GM18951 (cell line): ENCODE results near the gene POLA1.
"Not testable (repeated sequence)": the region's sequence is repeated elsewhere in the genome, so short reads cannot be mapped to it uniquely, and the experiment has no call there.

Source experiments
- POLR2A ChIP-seq: IDR thresholded peaks from 4 replicates; pipeline ENCODE4 v1.6.1; 2011; ENCODE audit warnings: mild to moderate bottlenecking; ENCODE audit not compliant: insufficient read length, insufficient read depth; ENCODE audit errors: extremely low read depth
- in situ Hi-C: fragments of 300-500 bp; cut with MboI; formaldehyde crosslinking; loops from one replicate; pipeline ENCODE4 v1.12.0; 2022; ENCODE audit warnings: low sequenced_read_pairs, mixed read lengths, inconsistent platforms; ENCODE audit not compliant: unreplicated experiment

POLA1 gene, protein sequence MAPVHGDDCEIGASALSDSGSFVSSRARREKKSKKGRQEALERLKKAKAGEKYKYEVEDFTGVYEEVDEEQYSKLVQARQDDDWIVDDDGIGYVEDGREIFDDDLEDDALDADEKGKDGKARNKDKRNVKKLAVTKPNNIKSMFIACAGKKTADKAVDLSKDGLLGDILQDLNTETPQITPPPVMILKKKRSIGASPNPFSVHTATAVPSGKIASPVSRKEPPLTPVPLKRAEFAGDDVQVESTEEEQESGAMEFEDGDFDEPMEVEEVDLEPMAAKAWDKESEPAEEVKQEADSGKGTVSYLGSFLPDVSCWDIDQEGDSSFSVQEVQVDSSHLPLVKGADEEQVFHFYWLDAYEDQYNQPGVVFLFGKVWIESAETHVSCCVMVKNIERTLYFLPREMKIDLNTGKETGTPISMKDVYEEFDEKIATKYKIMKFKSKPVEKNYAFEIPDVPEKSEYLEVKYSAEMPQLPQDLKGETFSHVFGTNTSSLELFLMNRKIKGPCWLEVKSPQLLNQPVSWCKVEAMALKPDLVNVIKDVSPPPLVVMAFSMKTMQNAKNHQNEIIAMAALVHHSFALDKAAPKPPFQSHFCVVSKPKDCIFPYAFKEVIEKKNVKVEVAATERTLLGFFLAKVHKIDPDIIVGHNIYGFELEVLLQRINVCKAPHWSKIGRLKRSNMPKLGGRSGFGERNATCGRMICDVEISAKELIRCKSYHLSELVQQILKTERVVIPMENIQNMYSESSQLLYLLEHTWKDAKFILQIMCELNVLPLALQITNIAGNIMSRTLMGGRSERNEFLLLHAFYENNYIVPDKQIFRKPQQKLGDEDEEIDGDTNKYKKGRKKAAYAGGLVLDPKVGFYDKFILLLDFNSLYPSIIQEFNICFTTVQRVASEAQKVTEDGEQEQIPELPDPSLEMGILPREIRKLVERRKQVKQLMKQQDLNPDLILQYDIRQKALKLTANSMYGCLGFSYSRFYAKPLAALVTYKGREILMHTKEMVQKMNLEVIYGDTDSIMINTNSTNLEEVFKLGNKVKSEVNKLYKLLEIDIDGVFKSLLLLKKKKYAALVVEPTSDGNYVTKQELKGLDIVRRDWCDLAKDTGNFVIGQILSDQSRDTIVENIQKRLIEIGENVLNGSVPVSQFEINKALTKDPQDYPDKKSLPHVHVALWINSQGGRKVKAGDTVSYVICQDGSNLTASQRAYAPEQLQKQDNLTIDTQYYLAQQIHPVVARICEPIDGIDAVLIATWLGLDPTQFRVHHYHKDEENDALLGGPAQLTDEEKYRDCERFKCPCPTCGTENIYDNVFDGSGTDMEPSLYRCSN (N-terminal part only)

DNA sequence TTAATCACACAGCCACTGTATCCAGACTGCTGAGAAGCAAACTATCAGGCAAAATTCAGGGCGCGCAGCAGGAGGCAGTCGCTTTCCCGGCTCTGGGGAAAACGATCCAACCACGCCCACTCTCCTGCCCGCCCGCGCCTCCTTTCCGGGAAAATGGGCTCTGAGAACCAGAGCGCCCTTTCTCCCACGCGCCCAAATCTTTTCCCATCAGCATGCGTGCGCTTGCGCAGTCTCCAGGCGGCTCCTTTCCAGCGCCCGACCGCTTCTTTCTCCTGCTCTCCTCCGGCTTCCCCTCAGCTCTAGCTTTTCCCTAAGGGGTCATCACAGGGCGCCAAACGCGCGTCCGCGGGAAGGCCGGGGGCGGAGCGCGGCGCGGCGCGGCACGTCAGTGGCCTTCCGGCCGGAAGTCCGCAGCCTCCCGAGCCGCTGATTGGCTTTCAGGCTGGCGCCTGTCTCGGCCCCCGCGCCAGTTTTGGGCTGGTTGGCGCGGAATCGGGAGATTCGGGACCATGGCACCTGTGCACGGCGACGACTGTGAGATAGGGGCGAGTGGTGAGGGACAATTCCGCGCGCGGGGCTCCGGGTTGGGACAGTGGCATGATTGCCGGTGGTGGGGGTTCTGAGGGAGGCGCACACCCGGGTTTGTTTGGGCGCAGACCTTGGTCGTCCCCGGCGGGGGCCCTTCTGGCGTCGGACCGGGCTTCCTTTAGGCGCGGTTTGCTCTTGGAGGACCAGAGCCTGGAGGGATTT is at the start of gene POLA1:
TSS of gene POLA1 (plus strand) at position 466 of the 750 bp plus-strand sequence. CDS start at position 510, 44 bp downstream.
- in situ Hi-C loops, result no loop called here
- peak; percentile 60 for TF ChIP-seq POLR2A

DNA sequence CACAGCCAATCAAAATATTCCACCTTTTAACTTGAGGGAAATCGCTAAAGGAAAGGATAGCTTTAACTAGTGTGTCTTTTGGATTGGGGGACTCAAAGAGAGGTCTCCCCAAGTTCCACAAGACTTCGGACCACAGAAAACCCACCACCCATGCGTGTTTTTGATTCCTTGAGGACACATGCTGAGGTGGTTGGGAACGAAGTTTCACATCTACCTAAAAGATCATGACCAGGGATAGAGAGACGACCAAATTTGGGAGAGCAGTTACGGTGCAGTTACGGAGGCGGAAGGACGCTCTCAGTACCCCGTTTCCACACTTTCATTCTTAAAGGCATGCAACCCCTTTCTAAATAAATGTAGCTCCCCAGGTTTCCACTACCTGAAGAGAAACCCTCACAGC is 47.7 kb upstream of the POLA1 start:
- TF ChIP-seq POLR2A, result no peak
- in situ Hi-C loops, result no loop called here

DNA sequence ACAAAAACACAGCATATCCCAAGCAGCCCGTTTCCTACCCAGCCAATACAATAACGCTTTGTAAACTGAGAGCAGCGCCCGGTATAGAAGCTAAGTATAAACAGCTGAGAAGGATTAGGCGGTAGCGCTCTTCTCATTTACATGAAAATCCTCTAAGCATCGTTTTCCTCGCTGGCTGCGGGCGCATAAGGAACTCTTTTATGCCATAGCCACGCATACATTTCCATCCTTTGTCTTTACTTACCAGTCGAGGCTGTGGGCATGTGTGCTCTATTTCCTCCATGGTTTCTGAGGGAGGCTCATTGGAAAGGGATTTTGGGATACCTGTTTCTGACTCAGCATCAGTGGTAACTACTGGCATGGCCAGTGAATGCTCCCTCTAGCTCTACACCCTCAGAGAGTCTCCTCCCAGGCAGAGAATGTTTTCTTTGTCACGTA is 47.0 kb upstream of the POLA1 start:
- TF ChIP-seq POLR2A, result no peak
- in situ Hi-C loops, result no loop called here

DNA sequence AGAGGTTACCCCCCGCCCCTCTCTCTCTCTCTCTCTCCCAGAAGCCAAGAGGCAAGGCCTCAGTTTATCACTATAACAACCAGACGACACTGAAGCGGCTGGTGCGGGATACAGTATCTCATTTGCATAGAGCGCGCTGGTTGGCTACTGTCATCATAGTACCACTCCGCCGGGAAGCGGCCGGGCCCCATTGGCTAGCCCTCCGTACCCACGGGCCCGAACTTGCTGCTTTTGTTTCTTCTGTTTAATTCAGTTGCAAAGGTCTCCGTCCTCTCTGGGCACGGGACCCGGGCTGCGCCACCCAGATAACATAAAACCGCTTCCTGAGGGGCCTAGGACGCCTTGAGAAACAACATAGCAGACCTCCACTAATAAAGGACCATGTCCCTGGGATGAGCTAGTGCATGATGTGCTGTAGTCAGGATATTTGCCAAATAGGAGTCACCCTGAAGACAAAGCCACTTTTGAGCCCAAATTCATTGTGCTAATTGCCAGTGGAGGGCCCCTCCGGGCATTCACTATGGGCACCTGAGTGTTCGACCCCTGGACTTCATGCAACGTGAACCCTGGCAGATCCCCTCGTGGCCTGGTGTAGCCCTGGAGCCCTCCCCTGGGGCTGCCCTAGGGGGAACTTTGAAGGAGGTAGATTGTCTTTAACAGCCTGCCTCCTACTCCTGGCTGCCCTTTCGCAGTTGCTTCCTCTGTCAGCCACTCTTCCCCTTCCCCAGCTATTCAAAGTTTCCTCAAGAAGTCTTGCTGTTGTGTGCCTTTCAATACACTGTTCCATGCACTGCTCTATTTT is 46.3 kb upstream of the POLA1 start, which contains the start of gene PCYT1B:
TSS of gene PCYT1B (minus strand) at position 91 of the 802 bp plus-strand sequence. CDS start 242 bp downstream, outside the sequence.
- no peak for TF ChIP-seq POLR2A

DNA sequence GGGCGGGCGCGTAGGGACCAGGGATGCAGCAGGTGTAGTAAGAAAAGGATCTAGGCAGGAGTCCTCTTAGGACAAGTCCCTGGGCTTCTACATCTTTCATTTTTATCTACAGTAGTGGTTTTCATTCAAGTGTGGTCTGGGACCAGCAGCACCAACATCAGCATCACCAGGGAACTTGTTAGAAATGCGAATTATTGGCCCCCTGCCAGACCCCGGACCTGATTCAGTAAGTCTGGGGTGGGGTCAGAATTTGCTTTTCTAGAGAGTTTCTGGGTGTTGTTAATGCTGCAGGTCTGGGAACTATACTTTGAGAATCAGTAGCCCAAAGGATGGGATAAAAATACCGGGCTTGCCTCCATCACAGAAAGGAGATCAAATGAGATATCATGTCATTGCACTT is 45.2 kb upstream of the POLA1 start:
- no peak for TF ChIP-seq POLR2A

More for the DNA sequence above, 46.3 kb upstream of the POLA1 start, which contains the start of gene PCYT1B:
- in situ Hi-C loops, result no loop called here

DNA sequence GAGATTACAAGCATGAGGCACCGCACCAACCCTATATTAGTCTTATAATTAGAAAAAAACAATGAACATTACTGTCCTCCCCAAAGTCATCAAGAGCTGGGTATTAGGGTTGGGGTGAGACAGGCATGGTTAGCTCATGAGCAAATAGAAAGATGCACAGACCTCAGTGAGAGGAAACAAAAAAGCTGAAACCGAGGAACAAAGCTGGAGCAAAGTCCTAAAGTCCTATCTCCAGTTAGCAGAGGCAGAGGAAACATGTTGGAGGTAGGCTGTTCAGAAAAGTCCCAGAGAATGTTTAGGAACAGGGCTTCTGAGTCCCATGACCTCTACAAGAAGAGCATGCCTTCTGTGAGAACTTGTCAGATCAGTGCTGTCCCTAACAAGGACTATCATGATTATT is 41.9 kb upstream of the POLA1 start:
- in situ Hi-C loops, result no loop called here
- no peak for TF ChIP-seq POLR2A

More for the DNA sequence above, 45.2 kb upstream of the POLA1 start:
- in situ Hi-C loops, result no loop called here

DNA sequence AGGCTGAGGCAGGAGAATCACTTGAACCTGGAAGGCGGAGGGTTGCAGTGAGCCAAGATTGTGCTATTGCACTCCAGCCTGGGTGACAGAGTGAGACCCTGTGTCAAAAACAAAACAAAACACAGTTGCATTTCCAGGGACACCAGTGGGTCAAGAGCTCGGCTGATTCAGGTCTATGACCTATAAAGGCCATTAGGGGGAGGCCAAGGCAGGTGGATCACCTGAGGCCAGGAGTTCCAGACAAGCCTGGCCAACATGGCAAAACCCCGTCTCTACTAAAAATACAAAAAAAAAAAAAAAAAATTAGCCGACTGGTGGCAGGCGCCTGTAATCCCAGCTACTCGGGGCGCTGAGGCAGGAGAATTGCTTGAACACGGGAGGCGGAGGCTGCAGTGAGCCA is 38.0 kb upstream of the POLA1 start:
- in situ Hi-C loops, result not testable (repeated sequence)

DNA sequence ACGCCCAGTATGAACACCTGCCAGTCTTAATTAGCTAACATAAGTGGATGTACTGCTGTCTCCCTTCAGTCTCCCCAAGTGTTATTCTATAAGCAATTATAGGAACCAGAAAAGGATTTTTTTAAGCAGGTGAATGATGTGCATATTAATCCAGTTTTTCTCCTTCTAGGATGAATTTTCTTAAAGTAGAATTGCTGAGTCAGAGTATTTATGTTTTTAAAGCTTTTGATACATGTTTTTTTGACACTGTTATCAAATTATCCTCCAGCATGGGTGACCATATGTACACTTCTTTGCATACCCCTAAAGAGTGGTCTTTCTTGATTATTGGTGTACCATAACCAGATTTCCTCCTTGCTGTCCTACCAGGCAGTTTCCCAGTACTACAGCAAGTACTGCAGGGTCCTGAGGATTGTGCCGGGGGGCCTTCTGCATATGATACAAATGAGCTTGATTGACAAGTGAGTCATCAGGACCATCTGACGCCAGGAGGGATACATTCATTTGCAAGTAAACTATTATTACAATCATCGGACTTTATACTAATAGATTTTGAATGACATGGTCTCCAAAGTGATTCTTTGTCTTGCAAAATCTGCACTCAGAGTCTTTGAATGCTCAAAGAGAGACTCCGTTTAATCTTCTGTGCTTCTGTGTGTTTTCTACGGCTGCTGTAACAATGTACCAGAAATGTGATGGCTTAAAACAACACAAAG is 35.9 kb upstream of the POLA1 start:
- no peak for TF ChIP-seq POLR2A
- in situ Hi-C loops, result no loop called here

DNA sequence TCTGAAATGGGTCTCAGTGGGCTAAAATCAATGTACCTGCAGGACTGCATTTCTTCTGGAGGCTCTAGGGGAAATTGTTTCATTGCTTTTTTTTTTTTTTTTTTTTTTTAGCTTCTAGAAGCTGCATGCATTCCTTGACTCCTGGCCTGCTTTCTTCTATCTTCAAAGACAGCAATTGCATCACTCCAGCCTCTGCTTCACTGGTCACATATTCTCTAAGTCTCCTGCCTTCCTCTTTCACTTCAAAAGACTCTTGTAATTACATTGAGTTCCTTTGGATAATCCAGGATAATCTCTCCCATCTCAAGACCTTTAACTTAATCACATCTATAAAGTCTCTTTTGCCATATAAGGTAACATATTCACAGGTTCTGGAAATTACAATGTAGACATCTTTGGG is 35.3 kb upstream of the POLA1 start:
- in situ Hi-C loops, result no loop called here
- TF ChIP-seq POLR2A, result no peak

DNA sequence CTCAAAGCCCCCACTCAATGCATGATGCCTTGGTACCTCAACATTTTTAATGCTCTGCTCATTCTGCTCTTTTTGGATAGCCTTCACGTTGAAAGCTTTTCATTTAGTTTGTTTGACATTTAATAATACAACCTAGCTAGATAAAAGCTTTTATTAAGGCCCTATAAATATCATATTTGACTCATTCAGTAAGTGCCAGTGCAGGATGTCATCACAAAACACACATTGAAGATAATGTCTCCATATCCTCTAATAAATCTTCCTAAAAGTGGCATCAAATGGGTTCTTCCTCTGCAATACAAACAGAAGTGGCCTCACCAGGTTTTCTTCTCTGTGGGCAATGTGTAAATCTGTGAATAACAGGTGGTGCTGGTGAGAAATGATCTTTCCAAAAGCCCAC is 34.6 kb upstream of the POLA1 start:
- in situ Hi-C loops, result no loop called here
- TF ChIP-seq POLR2A, result no peak

DNA sequence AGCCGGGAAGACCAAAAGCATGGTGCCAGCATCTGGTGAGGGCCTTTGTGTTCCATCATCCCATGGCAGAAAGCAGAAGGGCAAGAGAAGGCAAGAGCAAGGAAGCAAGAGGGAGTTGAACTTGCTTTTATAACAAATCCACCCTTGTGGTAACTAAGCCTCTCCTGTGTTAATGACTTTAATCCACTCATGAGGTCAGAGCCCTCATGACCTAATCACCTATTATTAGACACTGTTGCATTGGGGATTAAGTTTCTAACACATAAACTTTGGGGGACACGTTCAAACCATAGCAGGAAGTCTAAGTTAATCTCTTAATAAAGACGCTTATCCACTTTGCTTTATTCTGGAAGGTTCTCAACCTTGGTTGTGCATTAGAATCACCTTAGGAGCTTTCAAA is 34.1 kb upstream of the POLA1 start:
- no peak for TF ChIP-seq POLR2A
- in situ Hi-C loops, result no loop called here
